ENCODE measurements around the gene SLC30A2. TPM values are rescaled to one million over a fixed set of nuclear protein-coding genes. Genes with fewer than 3 reads are reported as not detected.

Gene SLC30A2
- total RNA-seq, 1 experiment from 2014 or later: 3.0 TPM

GRCh38 chr1:26038904-26039303 lies 7.0 kb downstream of the SLC30A2 start:
- Histone ChIP-seq H3K4me3 (ENCODE audit: low read depth, low read length) (no peak overlapping the region), H3K4me1 (peaks cover 9% of the 10 kb centered on the region), H3K9me3 (no peaks in the 10 kb centered on the region), H3K27me3 (replicated peaks; ENCODE audit: control insufficient read depth, insufficient read depth, low read length) (no peaks in the 10 kb centered on the region), H3K36me3 (ENCODE audit: control insufficient read depth, insufficient read depth, low read length) (no peaks in the 10 kb centered on the region)
- TF ChIP-seq CTCF (IDR thresholded peaks at IDR 0.05; ENCODE audit: insufficient read depth in 1 of 2, low read depth in 1 of 2, low read length in 1 of 2, severe bottlenecking in 1 of 2, unreplicated experiment in 1 of 2): no peak
- no TSS peak for BruUV-seq (replicated peaks)
- ChIA-PET CTCF (no interaction called here), POLR2A (no interaction called here)
- no peak for DNase-seq
- Mint-ChIP-seq H3K9me3 (ENCODE audit: unreplicated experiment) (no peaks in the 10 kb centered on the region), H3K4me1 (ENCODE audit: low read depth, unreplicated experiment) (peaks cover 8% of the 10 kb centered on the region), H3K4me3 (ENCODE audit: unreplicated experiment) (no peak overlapping the region), H3K36me3 (ENCODE audit: insufficient read depth, unreplicated experiment) (no peaks in the 10 kb centered on the region), H3K27ac (ENCODE audit: unreplicated experiment) (no peak overlapping the region), H3K27me3 (ENCODE audit: insufficient read depth, unreplicated experiment) (no peaks in the 10 kb centered on the region)
- intact Hi-C loops (cut with micrococcal nuclease; ENCODE audit: unreplicated experiment): loop anchor here (5.0 kb wide), 1 partner anchor 123 kb away; no protein-coding TSS in a partner anchor

- peaks cover 8% of the 10 kb centered on the region for H3K4me1 Mint-ChIP-seq (ENCODE audit: low read depth, unreplicated experiment)
- no peaks in the 10 kb centered on the region for H3K27me3 ChIP-seq (replicated peaks; ENCODE audit: control insufficient read depth, insufficient read depth, low read length)
- H3K27me3 Mint-ChIP-seq (ENCODE audit: insufficient read depth, unreplicated experiment): no peaks in the 10 kb centered on the region
- BruUV-seq (replicated peaks): no TSS peak
- no peak overlapping the region for H3K4me3 ChIP-seq (ENCODE audit: low read depth, low read length)
- intact Hi-C loops (cut with micrococcal nuclease; ENCODE audit: unreplicated experiment): loop anchor here (5.0 kb wide), 1 partner anchor 124 kb away; no protein-coding TSS in a partner anchor
- no peak for DNase-seq
- ChIA-PET CTCF (interaction anchor here (1.0 kb wide), 1 partner anchor 107 kb away, joined by 4 read pairs; no protein-coding TSS in a partner anchor), POLR2A (no interaction called here)
- no peaks in the 10 kb centered on the region for H3K9me3 ChIP-seq
- H3K36me3 Mint-ChIP-seq (ENCODE audit: insufficient read depth, unreplicated experiment): no peaks in the 10 kb centered on the region
- H3K4me3 Mint-ChIP-seq (ENCODE audit: unreplicated experiment): no peak overlapping the region
- H3K9me3 Mint-ChIP-seq (ENCODE audit: unreplicated experiment): no peaks in the 10 kb centered on the region
- H3K36me3 ChIP-seq (ENCODE audit: control insufficient read depth, insufficient read depth, low read length): no peaks in the 10 kb centered on the region
- H3K27ac Mint-ChIP-seq (ENCODE audit: unreplicated experiment): no peak overlapping the region
- no peak for TF ChIP-seq CTCF (IDR thresholded peaks at IDR 0.05; ENCODE audit: insufficient read depth in 1 of 2, low read depth in 1 of 2, low read length in 1 of 2, severe bottlenecking in 1 of 2, unreplicated experiment in 1 of 2)
- H3K4me1 ChIP-seq: peaks cover 9% of the 10 kb centered on the region
Measured at GRCh38 chr1:26038477-26038876, 7.4 kb downstream of the SLC30A2 start.

- no peaks in the 10 kb centered on the region for H3K9me3 ChIP-seq
- Mint-ChIP-seq H3K4me3 (ENCODE audit: unreplicated experiment) (no peak overlapping the region), H3K27me3 (ENCODE audit: insufficient read depth, unreplicated experiment) (no peaks in the 10 kb centered on the region), H3K27ac (ENCODE audit: unreplicated experiment) (no peak overlapping the region), H3K9me3 (ENCODE audit: unreplicated experiment) (no peaks in the 10 kb centered on the region), H3K4me1 (ENCODE audit: low read depth, unreplicated experiment) (peaks cover 8% of the 10 kb centered on the region), H3K36me3 (ENCODE audit: insufficient read depth, unreplicated experiment) (no peaks in the 10 kb centered on the region)
- ChIA-PET POLR2A (no interaction called here), CTCF (interaction anchor here (1.0 kb wide), 1 partner anchor 107 kb away, joined by 4 read pairs; no protein-coding TSS in a partner anchor)
- H3K4me3 ChIP-seq (ENCODE audit: low read depth, low read length): no peak overlapping the region
- TF ChIP-seq CTCF (IDR thresholded peaks at IDR 0.05; ENCODE audit: insufficient read depth in 1 of 2, low read depth in 1 of 2, low read length in 1 of 2, severe bottlenecking in 1 of 2, unreplicated experiment in 1 of 2): no peak
- no peaks in the 10 kb centered on the region for H3K36me3 ChIP-seq (ENCODE audit: control insufficient read depth, insufficient read depth, low read length)
- intact Hi-C loops (cut with micrococcal nuclease; ENCODE audit: unreplicated experiment): loop anchor here (5.0 kb wide), 1 partner anchor 124 kb away; no protein-coding TSS in a partner anchor
- H3K4me1 ChIP-seq: peaks cover 9% of the 10 kb centered on the region
- DNase-seq: no peak
- H3K27me3 ChIP-seq (replicated peaks; ENCODE audit: control insufficient read depth, insufficient read depth, low read length): no peaks in the 10 kb centered on the region
- no TSS peak for BruUV-seq (replicated peaks)
Measured at GRCh38 chr1:26037904-26038303, 8.0 kb downstream of the SLC30A2 start.

Data from Caco-2 (cell line).